GM19463 (cell line): Measurements from ENCODE around the gene HADHB.
"Not testable (repeated sequence)": the region's sequence is repeated elsewhere in the genome, so short reads cannot be mapped to it uniquely, and the experiment has no call there.

ENCODE experiments used
- ATAC-seq: cut with Tn5 transposase; IDR thresholded peaks from one replicate; pipeline ENCODE4 v1.9.1; 2021; ENCODE audit warnings: mild to moderate bottlenecking, moderate library complexity; ENCODE audit not compliant: unreplicated experiment

The HADHB gene

DNA sequence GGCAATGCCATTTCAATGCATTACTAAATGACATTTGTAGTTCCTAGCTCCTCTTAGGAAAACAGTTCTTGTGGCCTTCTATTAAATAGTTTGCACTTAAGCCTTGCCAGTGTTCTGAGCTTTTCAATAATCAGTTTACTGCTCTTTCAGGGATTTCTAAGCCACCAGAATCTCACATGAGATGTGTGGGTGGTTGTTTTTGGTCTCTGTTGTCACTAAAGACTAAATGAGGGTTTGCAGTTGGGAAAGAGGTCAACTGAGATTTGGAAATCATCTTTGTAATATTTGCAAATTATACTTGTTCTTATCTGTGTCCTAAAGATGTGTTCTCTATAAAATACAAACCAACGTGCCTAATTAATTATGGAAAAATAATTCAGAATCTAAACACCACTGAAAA is 45.3 kb downstream of the HADHB start:
- ATAC-seq, result no peak

DNA sequence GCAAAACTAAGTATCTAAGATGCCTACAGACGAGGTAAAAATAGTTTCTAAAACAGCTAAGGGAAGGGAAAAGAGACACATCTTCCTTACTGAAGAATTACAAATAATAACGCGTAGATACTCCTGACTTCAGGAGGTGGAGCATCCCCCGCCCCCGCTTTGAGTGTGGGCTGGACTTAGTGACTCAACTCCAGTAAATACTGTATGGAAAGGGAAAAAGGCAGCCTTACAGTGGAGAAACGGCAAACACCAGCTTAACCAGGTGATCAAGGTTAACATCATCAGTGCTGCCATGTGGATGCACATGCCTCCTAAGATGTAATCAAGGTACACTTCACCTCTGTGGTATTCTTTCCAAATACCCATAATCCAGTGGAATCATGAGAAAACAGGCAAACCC is 47.9 kb downstream of the HADHB start:
- ATAC-seq, result no peak

GRCh38 chr2:26295511-26295910 is 50.8 kb downstream of the HADHB start:
- ATAC-seq, result no peak

DNA sequence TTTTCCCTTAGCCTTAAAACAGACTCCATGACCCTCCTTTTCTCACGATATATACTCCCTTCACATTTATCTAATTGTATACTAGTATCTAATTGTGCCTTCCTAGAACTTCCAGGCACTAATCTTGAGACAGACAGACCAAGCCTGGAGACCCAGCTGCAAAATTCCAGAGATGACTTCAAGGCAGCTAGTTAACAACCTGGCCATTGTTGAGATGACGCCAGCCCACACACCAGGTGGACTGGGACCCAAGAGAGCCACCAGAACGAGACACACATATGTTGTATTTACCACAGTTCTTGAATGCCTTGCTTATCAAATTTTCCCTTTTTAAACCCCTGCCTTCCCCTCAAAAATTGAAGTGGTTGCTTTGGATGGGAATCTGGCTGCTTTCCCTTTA is 52.3 kb downstream of the HADHB start:
- ATAC-seq, result no peak

- no peak for ATAC-seq
Observed at GRCh38 chr2:26298286-26298637, 53.5 kb downstream of the HADHB start.

DNA sequence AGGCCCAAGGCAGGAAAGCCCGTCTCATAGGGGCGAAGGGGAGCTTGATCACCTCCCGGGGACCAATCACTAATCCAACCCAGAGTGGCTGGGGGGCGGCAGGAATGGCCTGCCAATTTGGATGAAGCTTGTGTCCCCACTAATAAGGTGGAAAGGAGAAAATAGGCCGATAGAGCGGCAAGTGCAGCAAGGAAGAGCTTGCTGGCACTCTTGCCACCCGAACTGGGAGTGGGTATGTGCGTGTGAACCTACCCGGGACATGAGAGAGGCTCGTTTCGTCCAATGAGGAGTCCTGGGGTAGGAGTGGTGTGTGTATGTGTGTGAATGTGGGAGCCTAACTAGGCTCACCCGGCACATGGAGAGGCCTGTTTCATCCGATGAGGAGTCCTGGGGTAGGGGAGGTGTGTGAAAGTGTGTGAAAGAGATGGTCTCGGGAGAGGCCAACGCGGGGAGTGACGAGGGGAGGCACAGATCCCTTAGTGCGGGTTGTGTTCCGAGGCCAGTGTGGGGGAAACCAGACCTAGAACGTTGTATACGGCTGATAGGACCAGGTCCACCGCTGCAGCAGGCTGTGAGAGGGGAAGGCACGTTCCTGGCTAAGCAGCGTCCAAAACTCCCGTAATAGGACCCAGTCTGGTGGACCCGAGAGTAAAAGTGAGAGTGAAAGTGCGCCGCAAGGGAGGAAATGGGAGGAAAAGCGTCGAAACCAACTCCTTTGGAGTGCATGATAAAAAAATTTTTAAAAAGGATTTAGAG is 54.1 kb downstream of the HADHB start:
- no peak for ATAC-seq

GRCh38 chr2:26299471-26300101 is 54.8 kb downstream of the HADHB start:
- peak; percentile 41 for ATAC-seq

- ATAC-seq, result no peak
Observed at GRCh38 chr2:26300234-26300925, 55.6 kb downstream of the HADHB start.

DNA sequence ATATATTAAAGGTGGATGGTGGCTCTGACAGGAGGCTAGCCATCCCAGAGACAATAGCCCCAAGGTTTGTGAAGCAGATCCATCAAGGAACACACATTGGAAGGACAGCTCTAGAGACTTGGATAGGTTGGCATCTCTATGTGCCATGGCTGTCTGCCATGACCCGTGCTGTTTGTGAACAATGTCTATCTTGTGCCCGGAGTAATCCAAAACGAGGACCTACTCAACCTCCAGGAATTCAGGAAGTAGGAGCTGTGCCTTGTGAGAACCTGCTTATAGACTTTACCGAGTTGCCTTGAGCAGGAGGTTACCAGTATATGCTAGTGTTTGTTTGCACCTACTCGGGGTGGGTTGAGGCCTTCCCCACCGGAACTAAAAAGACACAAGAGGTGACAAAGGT is 58.1 kb downstream of the HADHB start:
- no peak for ATAC-seq

- ATAC-seq, result not testable (repeated sequence)
Observed at GRCh38 chr2:26305094-26305493, 60.4 kb downstream of the HADHB start.

DNA sequence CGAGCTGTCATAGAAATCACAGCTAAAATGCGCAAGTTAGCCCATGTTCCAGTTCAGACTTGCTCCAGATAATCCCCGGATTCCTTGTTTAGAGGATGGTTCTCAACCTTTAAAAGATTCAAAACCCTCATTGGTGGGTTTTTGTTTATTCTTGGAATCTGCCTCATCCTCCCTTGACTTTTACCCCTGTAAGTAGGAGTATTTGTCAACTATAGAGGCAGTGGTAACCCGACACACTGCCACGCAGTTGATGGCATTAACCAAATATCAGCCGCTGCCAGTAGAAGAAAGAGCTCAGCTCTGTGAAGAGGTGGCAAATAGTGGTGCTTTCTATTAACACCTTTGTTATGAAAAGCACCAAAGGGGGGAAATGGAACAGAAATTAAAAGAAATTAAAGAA is 60.8 kb downstream of the HADHB start:
- no peak for ATAC-seq

DNA sequence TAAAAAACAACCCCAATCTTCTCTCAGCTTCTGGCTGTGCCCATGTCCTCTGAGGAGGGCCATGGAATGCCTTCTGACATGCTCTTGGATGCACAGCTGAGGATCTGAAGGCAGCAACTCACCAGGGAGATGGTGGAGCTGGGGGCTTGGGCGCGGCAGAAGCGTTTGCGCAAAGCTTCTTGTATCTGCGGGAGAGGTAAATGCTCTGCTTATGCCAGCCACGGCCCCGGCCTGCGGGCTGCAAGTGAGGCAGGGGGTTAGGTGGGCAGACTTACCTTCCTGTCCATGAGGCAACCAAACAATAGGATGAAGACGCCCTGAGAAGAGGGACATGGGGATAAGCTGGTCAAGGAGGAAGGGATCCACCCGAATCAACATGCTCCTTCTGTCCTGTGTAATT is 65.2 kb downstream of the HADHB start:
- no peak for ATAC-seq

DNA sequence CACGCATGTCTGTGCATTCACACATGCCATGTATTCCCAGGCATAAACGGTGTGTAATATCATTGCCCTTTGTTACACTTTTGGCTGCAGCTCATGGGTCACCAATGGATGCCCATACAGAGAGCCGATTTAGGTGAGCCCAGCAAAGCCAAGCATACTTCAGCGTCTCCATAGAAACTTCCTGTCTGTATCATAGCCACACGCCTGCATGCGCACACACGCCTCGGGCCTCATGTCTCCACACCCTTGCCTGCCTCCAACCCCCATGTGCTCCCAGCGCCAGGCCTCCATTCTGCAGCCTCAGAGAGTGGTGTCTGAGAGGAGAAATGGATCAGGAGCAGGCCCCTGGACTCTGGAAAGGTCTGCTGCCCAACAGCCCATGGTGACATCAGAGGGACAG is 67.7 kb downstream of the HADHB start:
- no peak for ATAC-seq

GRCh38 chr2:26313446-26313845 is 68.7 kb downstream of the HADHB start:
- no peak for ATAC-seq

GRCh38 chr2:26314243-26314642 is 69.5 kb downstream of the HADHB start:
- no peak for ATAC-seq

DNA sequence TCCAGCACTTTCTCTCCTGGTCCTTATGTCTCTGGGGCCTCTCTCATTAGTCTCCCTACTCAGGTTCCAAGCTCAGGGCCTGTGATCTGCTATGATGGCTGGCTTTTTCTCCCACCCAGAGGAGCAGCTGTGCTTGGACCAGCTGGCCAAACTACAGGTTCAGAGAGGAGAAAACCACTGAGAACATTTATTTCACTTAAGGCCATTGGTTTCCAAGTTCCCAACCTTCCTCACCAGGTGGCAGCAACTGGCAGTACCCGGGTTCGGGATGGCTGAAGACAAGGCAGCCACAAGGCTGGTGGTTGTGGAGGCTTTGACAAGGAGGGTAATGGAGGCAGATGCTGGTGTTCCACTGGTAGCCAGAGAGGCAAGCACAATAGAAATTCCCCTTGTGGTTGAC is 71.3 kb downstream of the HADHB start:
- no peak for ATAC-seq

GRCh38 chr2:26316845-26317244 is 72.1 kb downstream of the HADHB start:
- no peak for ATAC-seq

DNA sequence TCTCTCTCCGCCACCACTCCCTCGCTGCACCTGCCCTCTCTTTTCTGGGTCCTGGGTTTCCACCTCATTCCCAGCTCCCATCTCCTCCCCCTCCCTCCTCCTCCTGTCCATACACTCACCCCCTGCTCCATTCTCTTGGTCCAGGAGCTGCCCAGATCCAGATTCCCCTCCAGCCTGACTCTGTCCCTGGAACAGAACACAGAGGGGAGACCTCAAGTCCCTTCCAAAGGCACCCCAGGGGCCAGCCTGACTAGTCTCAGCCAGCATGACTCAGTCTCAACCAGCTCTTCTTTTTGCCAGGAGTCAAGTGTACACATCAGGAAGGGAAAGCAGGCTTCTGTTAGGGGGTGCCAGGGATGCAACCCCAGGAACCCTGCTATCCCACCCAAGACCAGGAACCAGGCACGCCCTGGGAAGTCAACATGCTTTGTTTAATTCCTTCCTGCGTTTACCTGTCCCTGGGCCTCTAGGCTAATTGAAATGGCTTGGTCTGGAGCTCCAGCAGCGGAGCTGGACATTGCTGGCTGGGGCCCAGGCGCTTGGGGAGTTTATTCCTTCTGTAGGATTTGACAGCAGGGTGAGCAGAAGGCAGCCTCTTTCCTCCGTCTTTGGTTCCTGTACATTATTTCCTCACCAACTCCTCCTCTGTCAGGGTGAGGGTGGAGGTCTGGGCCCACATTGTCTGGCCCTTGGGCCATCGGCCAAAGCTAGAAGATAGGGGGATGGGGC is 72.8 kb downstream of the HADHB start:
- ATAC-seq, result no peak

DNA sequence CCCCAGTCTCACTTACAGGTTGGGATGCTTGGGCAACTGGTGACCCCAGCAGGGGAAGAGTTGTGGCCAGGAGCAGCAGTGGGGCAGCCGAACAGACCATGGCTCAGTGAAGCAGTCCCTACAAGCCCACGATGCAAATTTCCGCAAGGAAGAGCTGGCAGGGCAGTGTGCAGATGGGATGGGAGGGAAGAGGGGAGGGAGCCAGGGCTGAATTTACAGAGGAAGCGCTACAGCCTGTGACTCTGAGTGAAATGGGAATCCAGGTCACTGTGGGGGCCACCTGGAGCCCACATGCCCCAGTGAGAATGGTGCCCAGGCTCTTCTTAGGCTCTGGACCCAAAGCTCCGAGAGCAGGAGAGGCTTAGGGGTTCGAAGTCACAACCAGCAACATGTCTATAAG is 74.2 kb downstream of the HADHB start:
- ATAC-seq, result no peak

GRCh38 chr2:26324479-26324878 is 79.7 kb downstream of the HADHB start:
- ATAC-seq, result not testable (repeated sequence)

DNA sequence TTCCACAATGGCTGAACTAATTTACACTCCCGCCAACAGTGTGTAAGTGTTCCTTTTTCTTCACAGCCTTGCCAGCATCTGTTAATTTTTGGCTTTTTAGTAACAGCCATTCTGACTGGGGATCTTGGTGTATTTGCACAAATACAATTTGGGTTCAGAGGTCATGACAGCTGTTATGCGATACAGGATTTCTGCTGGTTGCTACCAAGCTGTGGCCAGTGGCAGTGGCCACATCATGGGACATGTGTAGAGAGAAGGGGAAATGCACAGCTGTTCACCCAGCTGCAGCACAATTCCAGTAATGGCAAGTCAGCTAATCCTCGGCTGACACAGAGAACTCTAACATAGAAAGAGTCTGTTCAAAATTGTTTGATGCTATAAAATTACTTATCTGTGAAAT is 80.2 kb downstream of the HADHB start:
- no peak for ATAC-seq

DNA sequence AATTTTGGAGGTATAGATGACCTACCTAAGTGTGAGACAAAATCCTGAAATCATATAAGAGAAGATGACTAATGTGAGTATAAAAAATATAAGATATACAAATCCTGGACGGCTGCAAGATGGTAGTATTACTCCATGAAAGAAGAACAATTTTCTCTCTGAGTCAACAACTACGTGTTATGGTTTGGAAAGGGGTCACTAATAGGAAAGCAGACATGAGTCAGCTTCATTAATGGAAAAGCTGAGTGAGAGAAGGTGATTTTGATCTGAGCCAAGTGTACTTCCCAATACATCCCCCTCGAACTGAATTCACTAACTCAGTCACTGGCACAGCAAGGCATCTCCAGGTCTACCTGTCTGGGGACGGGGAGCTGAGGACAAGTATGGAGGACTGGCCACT is 81.1 kb downstream of the HADHB start:
- ATAC-seq, result no peak
